Raji (cell line): ENCODE data around the gene EREG.

Experiments used
- POLR2A ChIP-seq: IDR thresholded peaks from 2 replicates; pipeline ENCODE4 v1.6.1; 2011; ENCODE audit warnings: low read depth, low read length, control low read depth; ENCODE audit not compliant: insufficient read depth

The EREG gene

GRCh38 chr4:74424111-74424510, 59.2 kb downstream of the EREG start:
- no peak for TF ChIP-seq POLR2A

DNA sequence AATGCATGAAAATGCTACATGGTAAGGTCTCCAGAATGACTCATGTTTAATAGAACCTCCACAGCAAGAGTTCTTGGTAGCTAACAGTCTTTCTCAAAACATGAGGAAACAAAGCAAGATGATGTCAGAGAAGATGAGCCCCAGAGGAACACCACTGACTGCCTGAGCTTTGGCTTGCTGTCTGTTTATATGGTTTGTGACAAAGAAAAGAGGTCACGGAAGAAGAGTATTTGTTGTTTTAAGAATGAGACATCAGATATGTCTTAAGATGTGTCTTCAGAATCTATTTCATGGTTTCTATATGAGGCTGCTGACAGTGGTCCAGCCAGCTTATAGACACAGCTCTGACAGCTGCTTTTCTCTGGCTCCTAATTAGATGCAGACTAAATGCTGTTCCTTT, 61.2 kb downstream of the EREG start:
- no peak for TF ChIP-seq POLR2A

DNA sequence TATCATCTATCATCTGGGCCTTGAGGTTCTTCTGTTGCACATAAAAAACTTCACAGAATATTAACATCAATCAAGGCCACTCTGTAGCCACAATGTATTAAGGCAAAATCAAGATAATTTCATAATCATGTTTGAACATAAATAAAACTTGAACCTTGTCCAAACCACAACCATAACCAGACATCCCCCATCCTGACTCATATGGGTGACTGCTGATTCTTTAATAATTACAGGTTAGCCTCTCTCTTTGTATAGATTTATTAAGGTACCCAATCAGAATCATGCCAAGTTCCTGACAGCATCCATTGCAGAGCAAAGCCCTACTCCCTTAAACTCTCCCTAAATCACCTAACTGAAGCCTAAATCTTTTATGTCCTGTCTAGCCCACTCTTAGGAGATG, 63.3 kb downstream of the EREG start:
- TF ChIP-seq POLR2A: no peak

GRCh38 chr4:74431113-74431826, 66.3 kb downstream of the EREG start:
- TF ChIP-seq POLR2A: no peak

- TF ChIP-seq POLR2A: no peak
Measured at GRCh38 chr4:74433043-74433442, 68.1 kb downstream of the EREG start.

DNA sequence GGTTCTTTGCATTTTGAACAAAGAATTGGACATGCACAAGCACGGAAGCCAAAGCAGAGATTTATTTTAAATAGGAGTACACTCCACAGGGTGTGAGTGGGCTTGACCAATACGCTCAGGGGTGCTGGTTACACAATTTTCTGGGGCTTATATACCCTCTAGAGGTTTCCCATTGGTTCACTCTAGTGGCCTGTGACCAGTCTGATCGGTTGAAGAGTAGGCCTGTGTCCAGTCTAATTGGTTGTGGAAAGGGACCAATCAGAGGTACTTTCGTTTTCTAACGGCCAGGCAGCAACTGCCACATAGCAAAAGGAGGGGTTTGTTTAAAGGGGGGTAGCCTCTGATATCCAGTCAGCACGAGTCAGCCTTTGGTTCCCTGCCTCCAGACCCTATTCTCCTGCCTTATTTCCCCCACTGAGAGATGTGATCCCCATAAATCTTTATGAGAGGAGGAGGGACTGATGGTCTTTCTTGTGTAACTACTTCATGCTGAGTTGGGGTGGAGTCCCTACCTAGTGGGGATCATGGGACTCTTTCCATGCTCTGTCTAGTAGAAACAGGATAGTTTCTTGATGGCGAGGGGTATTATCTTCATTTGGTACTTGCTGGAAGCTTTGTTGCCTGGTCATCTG, 68.7 kb downstream of the EREG start:
- no peak for TF ChIP-seq POLR2A

DNA sequence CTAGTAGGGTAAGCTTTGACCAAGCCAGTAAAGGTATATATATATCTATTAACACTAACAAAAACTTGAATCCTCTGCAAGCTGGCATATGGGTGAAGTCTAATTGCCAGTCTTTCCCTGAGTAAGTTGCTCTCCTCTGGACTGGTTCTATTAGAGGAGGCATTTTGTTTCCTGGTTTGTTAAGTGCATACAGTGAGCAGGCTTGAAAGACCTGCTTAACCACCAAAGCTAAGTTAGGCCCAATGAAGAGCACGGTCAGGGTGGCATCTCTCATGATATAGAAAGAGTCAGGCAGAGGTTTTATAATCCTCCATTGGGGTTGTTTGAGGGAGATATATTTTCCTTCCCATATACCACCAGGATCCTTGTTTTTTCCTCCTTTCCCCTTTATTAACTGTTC, 70.4 kb downstream of the EREG start:
- no peak for TF ChIP-seq POLR2A

GRCh38 chr4:74437866-74438265, 72.9 kb downstream of the EREG start:
- no peak for TF ChIP-seq POLR2A
